ENCODE results near the gene DBN1. TPM values are rescaled to one million over a fixed set of nuclear protein-coding genes. Genes with fewer than 3 reads are reported as not detected.

The DBN1 gene
- total and polyA plus RNA-seq, 2 donors (not counting 3 experiments of a cell fraction or from before 2014, with no cell fraction given): 198 to 336 TPM

GRCh38 chr5:177497292-177498012 lies 24.0 kb upstream of the DBN1 start, which contains the start of gene PDLIM7:
TSS of gene PDLIM7 (minus strand) at chr5:177497604. CDS start at chr5:177496512, 1,092 bp downstream.
- CTCF ChIA-PET: interaction anchor here (0.7 to 2.5 kb wide), 7 partner anchors 20 to 131 kb away, joined by 3 to 12 read pairs (median 3); no protein-coding TSS in a partner anchor
- Histone ChIP-seq H3K4me1 (ENCODE audit: control insufficient read depth, extremely low read depth, insufficient read depth, low read length) (peaks cover 42% of the 10 kb centered on the region), H3K9ac (replicated peaks; ENCODE audit: extremely low read depth, insufficient read depth, low read length) (peak within 1 kb of the TSS; percentile 93), H3K27ac (ENCODE audit: insufficient read depth, low read depth, low read length) (peak within 1 kb of the TSS; percentile 93), H3K9me1 (replicated peaks; ENCODE audit: control insufficient read depth, extremely low read depth, insufficient read depth, low read length) (no peaks in the 10 kb centered on the region), H3K4me3 (replicated peaks in 1 of 3; ENCODE audit: insufficient read depth in 1 of 3, low read depth in 1 of 3, low read length in 3 of 3) (peak within 1 kb of the TSS; percentile 47 to 79 (median 74)), H3K79me2 (ENCODE audit: control insufficient read depth, insufficient read depth, low read length) (peaks cover 27% of the 10 kb centered on the region), H3K36me3 (ENCODE audit: control insufficient read depth in 2 of 2, extremely low read depth in 1 of 2, insufficient read depth in 2 of 2, low read length in 2 of 2) (peaks cover 5 to 6% of the 10 kb centered on the region in 2 experiments), H3K27me3 (ENCODE audit: control insufficient read depth in 2 of 2, insufficient read depth in 2 of 2, low read length in 2 of 2) (no peaks in the 10 kb centered on the region), H2AFZ (ENCODE audit: low read depth, low read length) (peak within 1 kb of the TSS; percentile 22), H4K20me1 (replicated peaks; ENCODE audit: control insufficient read depth, extremely low read depth, insufficient read depth, low read length) (no peaks in the 10 kb centered on the region), H3K9me3 (replicated peaks; ENCODE audit: control insufficient read depth, insufficient read depth, low read length) (no peaks in the 10 kb centered on the region), H3K4me2 (ENCODE audit: insufficient read depth, low read length) (peak within 1 kb of the TSS; percentile 70)
- dilution Hi-C loops (cut with MboI; ENCODE audit: extremely low pct_ligation_motif_present, low sequenced_read_pairs): no loop called here
- intact Hi-C loops (cut with micrococcal nuclease): loop anchor here (1.0 to 10.0 kb wide), 6 partner anchors 12 to 963 kb away; partner anchors contain the start of genes DOK3, GRK6, N4BP3 and RNF44
- no peak for TF ChIP-seq CTCF (IDR thresholded peaks at IDR 0.05; ENCODE audit: extremely low read depth in 1 of 2, insufficient read depth in 1 of 2, low read depth in 1 of 2, low read length in 2 of 2)
- TF ChIP-seq EZH2 (IDR thresholded peaks at IDR 0.05; ENCODE audit: borderline replicate concordance, low read depth, low read length, severe bottlenecking): no peak
- TF ChIP-seq MYC (IDR thresholded peaks at IDR 0.05; ENCODE audit: low read depth, low read length): no peak
- no peak for TF ChIP-seq JUN (IDR thresholded peaks at IDR 0.05; ENCODE audit: borderline replicate concordance, insufficient read depth, insufficient read length, low read depth)
- TF ChIP-seq FOS (IDR thresholded peaks at IDR 0.05; ENCODE audit: borderline replicate concordance, insufficient read depth, low read length): no peak
- TF ChIP-seq GATA2 (IDR thresholded peaks at IDR 0.05; ENCODE audit: insufficient read depth, insufficient read length, low read depth, low read length): no peak
- no peak for TF ChIP-seq MAX (IDR thresholded peaks at IDR 0.05; ENCODE audit: insufficient read depth, insufficient read length)
- TF ChIP-seq POLR2A (IDR thresholded peaks at IDR 0.05; ENCODE audit: low read depth, low read length): peak; percentile 99
- TF ChIP-seq POLR2AphosphoS5 (IDR thresholded peaks at IDR 0.05; ENCODE audit: insufficient read depth, low read depth, low read length): peak; percentile 99
- BruUV-seq (replicated peaks): no TSS peak
- FAIRE-seq: peak; percentile 98
- POLR2A ChIA-PET: interaction anchor here (0.6 to 3.0 kb wide), 16 partner anchors 8 to 303 kb away, joined by 3 to 17 read pairs (median 5); partner anchors contain the start of genes DDX41, DOK3 and GRK6
- peak; percentile 98 for DNase-seq (ENCODE audit: low read depth, low spot score)
